ENCODE measurements around the gene CERS4. TPM values are rescaled to one million over a fixed set of nuclear protein-coding genes. Genes with fewer than 3 reads are reported as not detected.
"Not testable (repeated sequence)": the region's sequence is repeated elsewhere in the genome, so short reads cannot be mapped to it uniquely, and the experiment has no call there.

The CERS4 gene
- total and polyA plus RNA-seq, 8 donors = 41.6 to 118 (median 67.7) TPM

GRCh38 chr19:8214802-8215201 is 5.6 kb downstream of the CERS4 start:
- WGBS, 2 donors = 43 to 47% methylated on average over 6 of the region's 6 CpGs
- Histone ChIP-seq H3K4me3 (no peak overlapping the region), H3K27me3 (no peaks in the 10 kb centered on the region), H3K36me3 (peaks cover 0 to 4% (median 0%) of the 10 kb centered on the region in 3 donors), H3K9me3 (no peaks in the 10 kb centered on the region), H3K27ac (no peak overlapping the region), H3K4me1 (peaks cover 0 to 11% (median 4%) of the 10 kb centered on the region in 3 donors)
- intact Hi-C loops (cut with DNase I) = no loop called here
- no peak for TF ChIP-seq CTCF (IDR thresholded peaks at IDR 0.05)
- no peak for FAIRE-seq
- no peak for ATAC-seq
- DNase-seq = no peak

- FAIRE-seq (no peak), DNase-seq (no peak), ATAC-seq (no peak)
- H3K27me3 ChIP-seq = no peaks in the 10 kb centered on the region
- H3K36me3 ChIP-seq = peaks cover 0 to 4% (median 0%) of the 10 kb centered on the region in 3 donors
- intact Hi-C loops (cut with DNase I) = no loop called here
- no peak overlapping the region for H3K27ac ChIP-seq
- no peak for TF ChIP-seq CTCF (IDR thresholded peaks at IDR 0.05)
- 88 to 92% methylated on average over 4 of the region's 4 CpGs for WGBS, 2 donors
- H3K4me1 ChIP-seq = peaks cover 0 to 17% (median 7%) of the 10 kb centered on the region in 3 donors
- H3K4me3 ChIP-seq = no peak overlapping the region
- H3K9me3 ChIP-seq = no peaks in the 10 kb centered on the region
Observed at GRCh38 chr19:8215783-8216182, 6.6 kb downstream of the CERS4 start.

- Histone ChIP-seq H3K27me3 (no peaks in the 10 kb centered on the region), H3K4me1 (peaks cover 0 to 11% (median 7%) of the 10 kb centered on the region in 3 donors), H3K4me3 (no peak overlapping the region), H3K36me3 (peaks cover 0 to 4% (median 0%) of the 10 kb centered on the region in 3 donors), H3K9me3 (no peaks in the 10 kb centered on the region), H3K27ac (no peak overlapping the region)
- TF ChIP-seq CTCF (IDR thresholded peaks at IDR 0.05) = no peak
- 59 to 64% methylated on average over 2 of the region's 2 CpGs for WGBS, 2 donors
- no peak for ATAC-seq
- no peak for DNase-seq
- FAIRE-seq = no peak
- intact Hi-C loops (cut with DNase I) = no loop called here
Observed at GRCh38 chr19:8216357-8216756, 7.2 kb downstream of the CERS4 start.

GRCh38 chr19:8218127-8218526 is 9.0 kb downstream of the CERS4 start:
- H3K27ac ChIP-seq; H3K36me3 ChIP-seq; H3K9me3 ChIP-seq; ATAC-seq; FAIRE-seq; H3K4me1 ChIP-seq; H3K4me3 ChIP-seq; H3K27me3 ChIP-seq; DNase-seq; intact Hi-C loops (cut with DNase I): not testable (repeated sequence)
- WGBS, 2 donors = 68 to 76% methylated on average over 7 of the region's 7 CpGs

GRCh38 chr19:8220481-8220880 is 11.3 kb downstream of the CERS4 start:
- intact Hi-C loops (cut with DNase I) = no loop called here
- 51 to 62% methylated on average over 11 of the region's 11 CpGs for WGBS, 2 donors
- DNase-seq (no peak), FAIRE-seq (no peak), ATAC-seq (peak; percentile 26 to 70 (median 36))
- H3K4me1 ChIP-seq = peaks cover 0 to 10% (median 5%) of the 10 kb centered on the region in 3 donors
- peak overlapping the region in 1 of 4 donors; percentile 41 for H3K27ac ChIP-seq
- no peak overlapping the region for H3K4me3 ChIP-seq
- H3K9me3 ChIP-seq = no peaks in the 10 kb centered on the region
- no peaks in the 10 kb centered on the region for H3K27me3 ChIP-seq
- no peak for TF ChIP-seq CTCF (IDR thresholded peaks at IDR 0.05)
- peaks cover 0 to 4% (median 0%) of the 10 kb centered on the region in 3 donors for H3K36me3 ChIP-seq
